GM12875 (cell line): Measurements from ENCODE around the gene MCCC2.

Experiments used
- H3K4me3 ChIP-seq: one replicate; pipeline ENCODE4 v1.5.1; 2011; ENCODE audit warnings: low read depth, low read length, control low read depth
- TF ChIP-seq, protein P1 (sequence below): IDR thresholded peaks from 2 replicates; pipeline ENCODE4 v1.5.1; 2011; ENCODE audit warnings: low read depth, mild to moderate bottlenecking, control low read depth, inconsistent platforms, low read length, moderate library complexity, borderline replicate concordance; ENCODE audit not compliant: insufficient read depth

MCCC2 gene

DNA sequence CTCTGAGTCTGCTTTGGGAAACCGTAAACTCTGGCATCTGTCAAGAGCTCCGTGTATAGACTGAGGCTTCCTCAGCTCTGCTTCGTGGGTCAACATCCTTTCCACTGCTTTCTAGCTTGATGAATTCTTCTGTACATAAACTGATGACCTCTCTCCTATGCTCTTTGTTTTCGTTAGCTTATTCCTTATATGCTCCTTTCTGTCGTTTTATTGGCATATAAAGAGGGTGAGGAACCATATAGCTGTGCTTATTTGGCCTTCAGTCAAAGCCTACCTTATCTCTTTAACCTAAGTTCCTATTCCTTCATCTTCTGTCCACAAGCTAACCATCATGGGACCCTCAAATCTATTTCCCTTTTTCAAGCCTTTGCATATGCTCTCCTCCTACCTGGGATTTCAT is 92.6 kb downstream of the MCCC2 start:
- TF ChIP-seq, protein P1, sequence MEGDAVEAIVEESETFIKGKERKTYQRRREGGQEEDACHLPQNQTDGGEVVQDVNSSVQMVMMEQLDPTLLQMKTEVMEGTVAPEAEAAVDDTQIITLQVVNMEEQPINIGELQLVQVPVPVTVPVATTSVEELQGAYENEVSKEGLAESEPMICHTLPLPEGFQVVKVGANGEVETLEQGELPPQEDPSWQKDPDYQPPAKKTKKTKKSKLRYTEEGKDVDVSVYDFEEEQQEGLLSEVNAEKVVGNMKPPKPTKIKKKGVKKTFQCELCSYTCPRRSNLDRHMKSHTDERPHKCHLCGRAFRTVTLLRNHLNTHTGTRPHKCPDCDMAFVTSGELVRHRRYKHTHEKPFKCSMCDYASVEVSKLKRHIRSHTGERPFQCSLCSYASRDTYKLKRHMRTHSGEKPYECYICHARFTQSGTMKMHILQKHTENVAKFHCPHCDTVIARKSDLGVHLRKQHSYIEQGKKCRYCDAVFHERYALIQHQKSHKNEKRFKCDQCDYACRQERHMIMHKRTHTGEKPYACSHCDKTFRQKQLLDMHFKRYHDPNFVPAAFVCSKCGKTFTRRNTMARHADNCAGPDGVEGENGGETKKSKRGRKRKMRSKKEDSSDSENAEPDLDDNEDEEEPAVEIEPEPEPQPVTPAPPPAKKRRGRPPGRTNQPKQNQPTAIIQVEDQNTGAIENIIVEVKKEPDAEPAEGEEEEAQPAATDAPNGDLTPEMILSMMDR: no peak
- H3K4me3 ChIP-seq: no peak overlapping the region

DNA sequence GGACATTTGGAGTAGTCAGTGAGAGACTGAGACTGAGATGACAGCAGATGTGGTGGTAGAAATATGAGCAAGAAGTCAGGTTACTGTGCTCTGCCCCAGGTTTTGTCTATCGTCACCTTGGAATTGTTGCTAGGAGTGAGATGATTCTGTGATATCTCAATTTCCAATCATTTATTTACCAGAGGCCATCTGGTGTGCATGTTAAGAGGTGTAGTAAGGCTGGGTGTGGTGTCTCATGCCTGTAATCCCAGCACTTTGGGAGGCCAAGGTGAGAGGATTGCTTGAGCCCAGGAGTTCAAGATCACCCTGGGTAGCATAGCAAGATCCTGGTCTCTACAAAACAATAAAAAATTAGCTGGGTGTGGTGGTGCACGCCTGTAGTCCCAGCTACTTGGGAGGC is 93.4 kb downstream of the MCCC2 start:
- no peak overlapping the region for H3K4me3 ChIP-seq
- TF ChIP-seq, protein P1: no peak

DNA sequence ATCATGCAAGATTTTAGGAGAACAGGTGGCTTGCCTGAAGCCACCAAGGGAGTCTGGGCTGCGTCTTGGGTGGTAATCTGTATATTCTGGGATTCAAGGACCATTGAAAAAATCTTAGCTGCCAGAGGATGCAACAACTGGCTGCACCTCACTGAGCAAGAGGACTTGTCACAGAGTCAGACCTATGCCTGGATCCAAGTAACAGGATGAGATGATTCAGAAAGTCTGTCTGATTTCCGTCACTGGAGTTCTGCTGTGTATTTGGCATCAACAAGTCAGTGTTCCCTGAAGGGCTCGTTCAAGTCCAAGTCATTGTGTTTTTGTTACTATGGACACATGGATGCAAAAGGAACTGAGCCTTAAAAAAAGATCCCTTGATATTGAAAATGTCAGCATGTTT is 94.2 kb downstream of the MCCC2 start:
- no peak overlapping the region for H3K4me3 ChIP-seq
- TF ChIP-seq, protein P1: no peak

DNA sequence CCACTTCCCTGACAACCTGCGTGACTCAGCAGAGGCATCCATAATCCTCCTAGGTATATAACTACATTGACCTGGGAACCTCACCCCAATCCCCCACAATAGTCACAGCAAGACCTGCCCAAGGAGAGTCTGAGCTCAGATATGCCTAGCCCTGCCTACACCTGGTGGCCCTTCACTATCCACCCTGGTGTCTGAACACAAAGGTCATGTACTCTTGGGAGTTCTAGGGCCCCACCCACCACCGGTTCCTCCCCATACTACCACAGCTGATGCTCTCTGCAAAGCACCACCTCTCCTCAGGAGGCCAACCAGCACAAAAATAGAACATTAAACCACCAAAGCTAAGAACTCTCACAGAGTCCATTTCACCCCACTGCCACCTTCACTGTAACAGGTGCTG is 97.2 kb downstream of the MCCC2 start:
- TF ChIP-seq, protein P1: no peak

DNA sequence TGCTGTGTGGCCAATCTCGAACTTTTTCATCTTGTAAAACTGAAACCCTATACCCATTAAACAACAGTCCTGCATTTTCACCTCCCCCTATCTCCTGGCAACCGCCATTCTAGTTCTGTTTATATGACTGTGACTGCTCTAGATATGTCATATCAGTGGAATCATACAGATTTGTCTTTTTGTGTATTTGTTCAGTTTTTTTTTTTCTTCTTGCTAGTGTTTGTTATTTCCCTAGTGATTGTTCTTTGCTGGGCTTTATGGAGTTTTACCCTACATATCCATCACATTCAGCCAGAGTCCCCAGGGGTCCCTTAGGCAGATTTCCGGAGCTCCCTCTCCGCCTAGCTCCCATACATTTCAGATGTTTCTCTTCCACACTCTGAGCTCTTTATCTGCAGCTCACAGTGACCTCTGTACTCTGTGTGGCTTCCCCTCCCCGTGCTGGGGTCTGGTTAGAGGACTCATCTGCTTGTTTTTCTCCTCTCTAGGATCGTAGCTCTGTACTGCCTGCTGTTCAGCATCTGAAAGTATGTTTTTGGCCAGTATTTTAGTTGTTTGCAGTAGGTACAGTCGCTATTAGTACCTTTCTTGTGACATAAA is 106.8 kb downstream of the MCCC2 start:
- no peak overlapping the region for H3K4me3 ChIP-seq
- TF ChIP-seq, protein P1: no peak

More for the DNA sequence above, 97.2 kb downstream of the MCCC2 start:
- H3K4me3 ChIP-seq: no peak overlapping the region

DNA sequence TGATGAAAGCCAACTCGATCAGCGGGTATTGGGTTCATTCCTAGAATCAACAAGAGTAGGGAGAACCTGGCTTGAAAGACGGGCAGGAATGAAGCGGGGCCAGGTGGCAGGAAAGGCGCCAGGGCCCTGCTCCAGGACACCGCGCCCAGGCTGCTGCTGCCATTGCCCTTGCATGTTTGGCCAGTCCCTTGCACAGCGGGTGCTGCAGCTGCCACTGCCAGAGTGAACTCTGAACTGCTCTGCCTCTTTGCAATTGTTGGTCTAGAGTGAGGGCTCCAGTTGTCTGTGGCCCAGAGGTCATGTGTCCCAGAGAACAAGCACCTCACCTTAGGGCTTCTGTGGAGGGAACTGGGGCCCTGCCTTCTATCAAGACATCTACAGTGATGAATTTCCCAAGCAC is 107.9 kb downstream of the MCCC2 start:
- TF ChIP-seq, protein P1: no peak
- no peak overlapping the region for H3K4me3 ChIP-seq

DNA sequence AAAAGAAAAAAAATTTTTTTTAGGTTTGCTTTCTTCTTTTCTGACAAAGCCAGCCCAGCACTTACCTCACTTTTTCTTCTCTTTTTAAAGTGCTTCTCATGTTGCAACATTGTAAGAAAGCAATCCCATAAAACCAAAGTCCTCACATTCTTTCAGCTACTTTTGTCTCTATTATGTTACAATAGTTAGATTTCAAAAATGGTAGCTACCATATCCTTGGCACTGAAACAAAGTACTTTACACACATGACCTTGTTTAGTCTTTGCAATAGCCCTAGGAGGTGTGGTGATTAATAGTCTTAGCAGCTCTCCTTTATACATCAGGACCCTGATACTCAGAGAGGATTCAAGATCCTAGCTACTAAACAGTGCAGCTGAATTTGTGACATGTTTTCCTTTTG is 108.5 kb downstream of the MCCC2 start:
- H3K4me3 ChIP-seq: no peak overlapping the region
- TF ChIP-seq, protein P1: no peak
